IMR-90 (cell line): Measurements from ENCODE around the gene AXDND1. TPM values are rescaled to one million over a fixed set of nuclear protein-coding genes. Genes with fewer than 3 reads are reported as not detected.

Source experiments
- ATAC-seq: fragments of 200-7000 bp; cut with Tn5 transposase; 2 replicates; pipeline ENCODE4 v1.9.1; 2020; ENCODE audit warnings: low read depth, mild to moderate bottlenecking, moderate library complexity
- BruUV-seq: library from RNA; stranded (reverse); fragments of 400-500 nt; replicated peaks from 2 replicates; lab custom pipeline; 2021; lab: Mats Ljungman, UMichigan
- CTCF ChIA-PET: fragments of 300-600 bp; formaldehyde crosslinking; extraction: SDS; loops from one replicate; lab custom pipeline; 2021; ENCODE audit warnings: antibody characterized with exemption; lab: Yijun Ruan, JAX
- POLR2A ChIA-PET: fragments of 300-600 bp; sonication (Branson Sonifier 250); formaldehyde crosslinking; loops from one replicate; lab custom pipeline; 2022; ENCODE audit warnings: antibody characterized with exemption; ENCODE audit not compliant: unreplicated experiment; lab: Charles Lee
- DNase-seq: peaks from one replicate; pipeline ENCODE4 v3.0.0; 2013
- H2AFZ ChIP-seq: replicated peaks from 2 replicates; pipeline ENCODE3; 2013; ENCODE audit warnings: low read length, mild to moderate bottlenecking; ENCODE audit not compliant: poor library complexity
- H2AK5ac ChIP-seq: 2 replicates; pipeline ENCODE4 v1.6.1; 2013; ENCODE audit warnings: low read depth, low read length, inconsistent platforms
- H2AK9ac ChIP-seq: replicated peaks from 2 replicates; pipeline ENCODE3; 2013; ENCODE audit warnings: mild to moderate bottlenecking, low read depth, low read length, moderate library complexity; ENCODE audit not compliant: poor library complexity
- H2BK120ac ChIP-seq: 2 replicates; pipeline ENCODE4 v1.6.1; 2013; ENCODE audit warnings: low read depth, low read length, inconsistent platforms
- H2BK15ac ChIP-seq: 3 replicates; pipeline ENCODE4 v1.6.1; 2013; ENCODE audit warnings: low read depth, low read length, inconsistent platforms
- H2BK20ac ChIP-seq: 2 replicates; pipeline ENCODE4 v1.6.1; 2013; ENCODE audit warnings: low read depth, mild to moderate bottlenecking, inconsistent platforms, low read length, moderate library complexity
- H2BK5ac ChIP-seq: 2 replicates; pipeline ENCODE4 v1.6.1; 2013; ENCODE audit warnings: mild to moderate bottlenecking, low read depth, low read length, inconsistent platforms; ENCODE audit not compliant: poor library complexity, severe bottlenecking
- H3K14ac ChIP-seq: replicated peaks from 2 replicates; pipeline ENCODE4 v1.6.1; 2013; ENCODE audit warnings: low read depth, low read length, inconsistent platforms
- H3K18ac ChIP-seq: 2 replicates; pipeline ENCODE4 v1.6.1; 2013; ENCODE audit warnings: low read depth, low read length, control low read depth
- H3K23ac ChIP-seq: 2 replicates; pipeline ENCODE4 v1.6.1; 2013; ENCODE audit warnings: low read depth, low read length, inconsistent platforms
- H3K27ac ChIP-seq: 2 replicates; pipeline ENCODE4 v1.5.1; 2013; ENCODE audit warnings: mild to moderate bottlenecking, control low read depth, low read length; ENCODE audit not compliant: insufficient read depth
- H3K27me3 ChIP-seq: 2 replicates; pipeline ENCODE4 v1.6.1; 2013; ENCODE audit warnings: low read length; ENCODE audit not compliant: control insufficient read depth, insufficient read depth
- H3K36me3 ChIP-seq: 2 replicates; pipeline ENCODE4 v1.6.1; 2013; ENCODE audit warnings: low read length, mixed read lengths; ENCODE audit not compliant: control insufficient read depth, insufficient read depth
- H3K4ac ChIP-seq: 2 replicates; pipeline ENCODE4 v1.6.1; 2013; ENCODE audit warnings: low read depth, low read length, inconsistent platforms
- H3K4me1 ChIP-seq: 2 replicates; pipeline ENCODE4 v1.6.1; 2013; ENCODE audit warnings: low read length, mixed read lengths; ENCODE audit not compliant: control insufficient read depth, insufficient read depth
- H3K4me2 ChIP-seq: 2 replicates; pipeline ENCODE4 v1.6.1; 2013; ENCODE audit warnings: low read depth, mild to moderate bottlenecking, control low read depth, low read length, moderate library complexity
- H3K4me3 ChIP-seq: 2 replicates; pipeline ENCODE4 v1.5.1; 2013; ENCODE audit warnings: low read depth, mild to moderate bottlenecking, control low read depth, low read length, moderate library complexity; ENCODE audit not compliant: insufficient read depth
- H3K56ac ChIP-seq: 2 replicates; pipeline ENCODE4 v1.6.1; 2013; ENCODE audit warnings: low read length, inconsistent platforms; ENCODE audit not compliant: insufficient read depth; ENCODE audit errors: extremely low read depth
- H3K79me1 ChIP-seq, 2 experiments: 2 replicates each; pipeline ENCODE4 v1.6.1; 2013; ENCODE audit warnings: low read length in 2 of 2, inconsistent platforms in 1 of 2, low read depth in 1 of 2
- H3K9ac ChIP-seq: 2 replicates; pipeline ENCODE4 v1.6.1; 2013; ENCODE audit warnings: low read depth, low read length, control low read depth
- H3K9me1 ChIP-seq: 2 replicates; pipeline ENCODE4 v1.6.1; 2013; ENCODE audit warnings: low read length, inconsistent platforms; ENCODE audit not compliant: insufficient read depth
- H3K9me3 ChIP-seq: 2 replicates; pipeline ENCODE4 v1.6.1; 2013; ENCODE audit warnings: low read length; ENCODE audit not compliant: control insufficient read depth, insufficient read depth
- H4K20me1 ChIP-seq: 2 replicates; pipeline ENCODE4 v1.6.1; 2013; ENCODE audit warnings: low read length, inconsistent platforms; ENCODE audit not compliant: insufficient read depth
- H4K5ac ChIP-seq: 2 replicates; pipeline ENCODE4 v1.6.1; 2013; ENCODE audit warnings: mild to moderate bottlenecking, low read depth, low read length, control low read depth
- H4K8ac ChIP-seq, 2 experiments: 2 replicates each; pipeline ENCODE4 v1.6.1; 2013; ENCODE audit warnings: low read depth in 2 of 2, low read length in 2 of 2, control low read depth in 1 of 2, inconsistent platforms in 1 of 2
- H4K91ac ChIP-seq: 2 replicates; pipeline ENCODE4 v1.6.1; 2013; ENCODE audit warnings: low read depth, low read length, inconsistent platforms; ENCODE audit not compliant: insufficient read depth
- CTCF ChIP-seq: conservative IDR thresholded peaks from 2 replicates; pipeline ENCODE4 v1.5.1; 2012; ENCODE audit warnings: mild to moderate bottlenecking, low read depth, low read length, improper control_type of control experiment
- FOS ChIP-seq: fragments of 150-350 bp; IDR thresholded peaks from 2 replicates; pipeline ENCODE4 v1.6.1; 2016; ENCODE audit warnings: low read depth, low read length
- MAFK ChIP-seq: IDR thresholded peaks from 2 replicates; pipeline ENCODE4 v1.6.1; 2012; ENCODE audit warnings: low read depth, low read length, improper control_type of control experiment
- RAD21 ChIP-seq: IDR thresholded peaks from 2 replicates; pipeline ENCODE4 v1.6.1; 2012; ENCODE audit warnings: low read length, improper control_type of control experiment
- SMC3 ChIP-seq: fragments of 150-350 bp; IDR thresholded peaks from 2 replicates; pipeline ENCODE4 v1.6.1; 2016; ENCODE audit warnings: low read depth, mild to moderate bottlenecking, antibody characterized with exemption, low read length, moderate library complexity
- USF2 ChIP-seq: fragments of 150-350 bp; IDR thresholded peaks from 2 replicates; pipeline ENCODE4 v1.6.1; 2017; ENCODE audit warnings: mild to moderate bottlenecking, antibody characterized with exemption, low read length, low read depth
- dilution Hi-C: fragments of 300-500 bp; cut with HindIII; formaldehyde crosslinking; loops from one replicate; pipeline ENCODE4 v1.14.3; 2018; ENCODE audit warnings: low sequenced_read_pairs; ENCODE audit not compliant: unreplicated experiment
- in situ Hi-C: fragments of 300-500 bp; cut with MboI; formaldehyde crosslinking; loops from 3 replicates; pipeline ENCODE4 v1.14.3; 2019; ENCODE audit warnings: low sequenced_read_pairs, inconsistent platforms, mixed read lengths
- intact Hi-C: fragments of 100-400 bp; cut with micrococcal nuclease; formaldehyde crosslinking; loops from 2 replicates; pipeline ENCODE4 v1.10.0; 2022
- polyA plus RNA-seq, 3 experiments: library from polyadenylated mRNA; depleted of rRNA; stranded (reverse); fragments of >200 nt; gene quantifications; 2 replicates each; pipeline ENCODE4 v1.2.3, GENCODE V29; 2012; ENCODE audit warnings: low replicate concordance in 1 of 3
- total RNA-seq: library from RNA; depleted of rRNA; stranded (reverse); fragments of >200 nt; gene quantifications from 2 replicates; pipeline ENCODE4 v1.2.3, GENCODE V29; 2012

Gene AXDND1
- total and polyA plus RNA-seq, 2 of the 4 experiments (the other 2 are of a cell fraction): not detected

GRCh38 chr1:179598631-179599030 lies 232.9 kb downstream of the AXDND1 start (continued):
- TF ChIP-seq USF2: no peak

GRCh38 chr1:179599623-179600249 lies 234.0 kb downstream of the AXDND1 start:
- H3K27me3 ChIP-seq: peaks cover 1% of the 10 kb centered on the region; the same call in 1 of the 2 replicates
- no peak overlapping the region for H3K4me3 ChIP-seq
- H3K9me3 ChIP-seq: no peaks in the 10 kb centered on the region
- no peaks in the 10 kb centered on the region for H4K20me1 ChIP-seq
- H3K4me2 ChIP-seq: no peak overlapping the region
- H2AFZ ChIP-seq: no peak overlapping the region
- H3K9ac ChIP-seq: no peak overlapping the region
- no peaks in the 10 kb centered on the region for H3K4me1 ChIP-seq
- no peak overlapping the region for H3K4ac ChIP-seq
- ChIA-PET CTCF (interaction anchor here (0.7 kb wide), 1 partner anchor 198 kb away, joined by 3 read pairs; no protein-coding TSS in a partner anchor), POLR2A (interaction anchor here (0.6 kb wide), 1 partner anchor 246 kb away, joined by 3 read pairs; no protein-coding TSS in a partner anchor)
- no peak overlapping the region for H4K91ac ChIP-seq
- TF ChIP-seq MAFK (no peak), RAD21 (peak; percentile 21; the same call in 1 of the 2 replicates), SMC3 (peak; percentile 25; the same call in 1 of the 2 replicates), FOS (no peak), CTCF (peak; percentile 40)
- no peak overlapping the region for H4K5ac ChIP-seq
- H3K79me1 ChIP-seq: no peaks in the 10 kb centered on the region
- no peaks in the 10 kb centered on the region for H3K36me3 ChIP-seq
- intact Hi-C loops (loop anchor here (5.0 kb wide), 1 partner anchor 347 kb away; no protein-coding TSS in a partner anchor), dilution Hi-C loops (no loop called here), in situ Hi-C loops (loop anchor here (25.0 kb wide), 1 partner anchor 337 kb away; no protein-coding TSS in a partner anchor)
- H2AK9ac ChIP-seq: no peak overlapping the region
- no peak overlapping the region for H3K27ac ChIP-seq
- no peak overlapping the region for H3K14ac ChIP-seq
- H4K8ac ChIP-seq: no peak overlapping the region
- H2BK20ac ChIP-seq: no peak overlapping the region
- no TSS peak for BruUV-seq
- H2BK120ac ChIP-seq: no peak overlapping the region
- no peak overlapping the region for H2BK15ac ChIP-seq
- no peak overlapping the region for H2AK5ac ChIP-seq
- H3K9me1 ChIP-seq: no peaks in the 10 kb centered on the region
- no peak overlapping the region for H3K23ac ChIP-seq
- no peak overlapping the region for H3K56ac ChIP-seq
- no peak overlapping the region for H2BK5ac ChIP-seq
- DNase-seq: peak; percentile 30
- ATAC-seq: peak; percentile 67
- H3K18ac ChIP-seq: no peak overlapping the region
